KMS-11 (cell line): ENCODE measurements around the gene JARID2.

Experiments
- H2AFZ ChIP-seq: fragments of 200-600 bp; sonication (generic); 2 replicates; pipeline ENCODE4 v1.6.1; 2016; ENCODE audit warnings: antibody characterized with exemption, mixed run types, low read depth
- H3K27ac ChIP-seq: fragments of 200-600 bp; sonication (generic); 2 replicates; pipeline ENCODE4 v1.6.1; 2016; ENCODE audit warnings: mild to moderate bottlenecking, mixed run types
- H3K27me3 ChIP-seq: fragments of 200-600 bp; sonication (generic); 2 replicates; pipeline ENCODE4 v1.6.1; 2017; ENCODE audit warnings: mild to moderate bottlenecking, low read depth, mixed run types, moderate library complexity; ENCODE audit not compliant: insufficient read depth
- H3K36me3 ChIP-seq: fragments of 200-600 bp; sonication (generic); 2 replicates; pipeline ENCODE4 v1.6.1; 2017; ENCODE audit warnings: mild to moderate bottlenecking, mixed run types; ENCODE audit not compliant: insufficient read depth
- H3K4me1 ChIP-seq: fragments of 200-600 bp; sonication (generic); 2 replicates; pipeline ENCODE4 v1.6.1; 2016; ENCODE audit warnings: mild to moderate bottlenecking, low read depth, mixed run types; ENCODE audit not compliant: poor library complexity, severe bottlenecking
- H3K4me2 ChIP-seq: fragments of 200-600 bp; sonication (generic); 2 replicates; pipeline ENCODE4 v1.7.0; 2016; ENCODE audit warnings: mild to moderate bottlenecking, mixed run types
- H3K4me3 ChIP-seq: fragments of 200-600 bp; sonication (generic); IDR thresholded peaks from 2 replicates; pipeline ENCODE4 v1.6.1; 2017; ENCODE audit warnings: low read depth, low read length, mixed read lengths; ENCODE audit not compliant: insufficient read depth
- H3K79me2 ChIP-seq: fragments of 200-600 bp; sonication (generic); 2 replicates; pipeline ENCODE4 v1.6.1; 2016; ENCODE audit warnings: low read depth, mixed run types; ENCODE audit not compliant: insufficient read depth
- H3K9ac ChIP-seq: fragments of 200-600 bp; sonication (generic); 2 replicates; pipeline ENCODE4 v1.6.1; 2016; ENCODE audit warnings: mild to moderate bottlenecking, mixed run types
- H4K20me1 ChIP-seq: fragments of 200-600 bp; sonication (generic); 2 replicates; pipeline ENCODE4 v1.6.1; 2016; ENCODE audit warnings: mild to moderate bottlenecking, mixed run types; ENCODE audit not compliant: insufficient read depth
- CTCF ChIP-seq: fragments of 200-600 bp; sonication (generic); conservative IDR thresholded peaks from 2 replicates; pipeline ENCODE4 v1.6.1; 2017; ENCODE audit warnings: low read depth, mild to moderate bottlenecking, antibody characterized with exemption, low read length, moderate library complexity, mixed read lengths

JARID2 gene

GRCh38 chr6:15405129-15406068 is 159.5 kb downstream of the JARID2 start:
- H3K27ac ChIP-seq: no peak overlapping the region
- H3K4me3 ChIP-seq: no peak overlapping the region
- H3K9ac ChIP-seq: no peak overlapping the region
- no peak overlapping the region for H3K4me2 ChIP-seq
- no peaks in the 10 kb centered on the region for H4K20me1 ChIP-seq
- H2AFZ ChIP-seq: no peak overlapping the region
- no peaks in the 10 kb centered on the region for H3K27me3 ChIP-seq
- H3K4me1 ChIP-seq: peaks cover 9% of the 10 kb centered on the region
- H3K79me2 ChIP-seq: peaks cover 11% of the 10 kb centered on the region; the same call in 1 of the 2 replicates
- no peak for TF ChIP-seq CTCF
- no peaks in the 10 kb centered on the region for H3K36me3 ChIP-seq

- Histone ChIP-seq H2AFZ (no peak overlapping the region), H3K79me2 (peaks cover 11% of the 10 kb centered on the region; the same call in 1 of the 2 replicates), H3K27me3 (no peaks in the 10 kb centered on the region), H3K36me3 (no peaks in the 10 kb centered on the region), H3K9ac (no peak overlapping the region), H3K27ac (no peak overlapping the region), H3K4me3 (no peak overlapping the region), H3K4me2 (no peak overlapping the region), H4K20me1 (no peaks in the 10 kb centered on the region), H3K4me1 (peaks cover 14% of the 10 kb centered on the region)
- TF ChIP-seq CTCF: no peak
Measured at GRCh38 chr6:15406452-15406851, 160.6 kb downstream of the JARID2 start.

GRCh38 chr6:15408008-15408407 is 162.1 kb downstream of the JARID2 start:
- Histone ChIP-seq H3K27me3 (no peaks in the 10 kb centered on the region), H3K4me2 (no peak overlapping the region), H3K9ac (no peak overlapping the region), H3K36me3 (no peaks in the 10 kb centered on the region), H3K4me3 (no peak overlapping the region), H3K4me1 (peaks cover 14% of the 10 kb centered on the region), H3K27ac (no peak overlapping the region), H3K79me2 (peaks cover 11% of the 10 kb centered on the region; the same call in 1 of the 2 replicates), H4K20me1 (no peaks in the 10 kb centered on the region), H2AFZ (no peak overlapping the region)
- no peak for TF ChIP-seq CTCF

- Histone ChIP-seq H3K36me3 (no peaks in the 10 kb centered on the region), H4K20me1 (no peaks in the 10 kb centered on the region), H3K4me2 (no peak overlapping the region), H3K4me3 (no peak overlapping the region), H3K27ac (no peak overlapping the region), H2AFZ (no peak overlapping the region), H3K4me1 (peaks cover 11% of the 10 kb centered on the region), H3K79me2 (peaks cover 11% of the 10 kb centered on the region; the same call in 1 of the 2 replicates), H3K9ac (no peak overlapping the region), H3K27me3 (no peaks in the 10 kb centered on the region)
- TF ChIP-seq CTCF: no peak
Measured at GRCh38 chr6:15408758-15409157, 162.9 kb downstream of the JARID2 start.
